Spleen (tissue), 11 donors: ENCODE results near the gene CDK13. TPM values are rescaled to one million over a fixed set of nuclear protein-coding genes. Genes with fewer than 3 reads are reported as not detected.
"Not testable (repeated sequence)": the region's sequence is repeated elsewhere in the genome, so short reads cannot be mapped to it uniquely, and the experiment has no call there.

Experiments
- DNase-seq: peaks from one replicate; pipeline ENCODE4 v3.0.0-alpha.2; 2020
- H3K27ac ChIP-seq, 8 donors: fragments of 200-600 bp; sonication (generic) in 7 of 8; 1 replicate in 4 of 8; 2 replicates in 4 of 8; pipeline versions ENCODE4 v1.5.0 to v1.8.0; 2016 to 2021; ENCODE audit warnings: inconsistent platforms in 4 of 8, mild to moderate bottlenecking in 4 of 8, moderate library complexity in 1 of 8
- H3K27me3 ChIP-seq, 7 donors: fragments of 200-600 bp; sonication (generic) in 6 of 7; replicated peaks in 1 of 7; 1 replicate in 4 of 7; 2 replicates in 3 of 7; pipeline versions ENCODE4 v1.5.0 to v1.8.0; 2016 to 2021; ENCODE audit warnings: inconsistent platforms in 3 of 7, mild to moderate bottlenecking in 1 of 7
- H3K36me3 ChIP-seq, 6 donors: fragments of 200-600 bp; sonication (generic) in 5 of 6; 1 replicate in 4 of 6; 2 replicates in 2 of 6; pipeline versions ENCODE4 v1.5.0 to v1.8.0; 2016 to 2021; ENCODE audit warnings: inconsistent platforms in 2 of 6
- H3K4me1 ChIP-seq, 6 donors: fragments of 200-600 bp; sonication (generic) in 5 of 6; 1 replicate in 3 of 6; 2 replicates in 3 of 6; pipeline versions ENCODE4 v1.5.0 to v1.8.0; 2016 to 2021; ENCODE audit warnings: inconsistent platforms in 3 of 6
- H3K4me3 ChIP-seq, 8 donors: fragments of 200-600 bp; sonication (generic) in 7 of 8; 1 replicate in 4 of 8; 2 replicates in 4 of 8; pipeline versions ENCODE4 v1.5.0 to v1.8.0; 2016 to 2021; ENCODE audit warnings: inconsistent platforms in 4 of 8, mild to moderate bottlenecking in 4 of 8, moderate library complexity in 2 of 8
- H3K9me3 ChIP-seq, 8 donors: fragments of 200-600 bp; sonication (generic) in 7 of 8; 1 replicate in 4 of 8; 2 replicates in 4 of 8; pipeline versions ENCODE4 v1.5.0 to v1.8.0; 2016 to 2021; ENCODE audit warnings: inconsistent platforms in 4 of 8
- CTCF ChIP-seq, 11 experiments: fragments of 200-600 bp in 7 of 11; fragments of 450-650 bp in 4 of 11; sonication (generic) in 4 of 11; IDR thresholded peaks in 8 of 11; conservative IDR thresholded peaks in 3 of 11; 1 replicate in 7 of 11; 2 replicates in 4 of 11; pipeline versions ENCODE4 v1.4.0 to v1.8.0; 2016 to 2021; ENCODE audit warnings: antibody characterized with exemption in 11 of 11, inconsistent platforms in 4 of 11, mild to moderate bottlenecking in 1 of 11
- POLR2A ChIP-seq, 3 donors: fragments of 450-650 bp; IDR thresholded peaks; one replicate each; pipeline ENCODE4 v1.5.1; 2017; ENCODE audit warnings: antibody characterized with exemption in 3 of 3, mild to moderate bottlenecking in 1 of 3
- POLR2AphosphoS5 ChIP-seq, 3 donors: sonication (generic); formaldehyde crosslinking; IDR thresholded peaks; one replicate each; pipeline ENCODE4 v1.5.1; 2017; ENCODE audit warnings: antibody characterized with exemption in 3 of 3
- WGBS, 5 donors: extraction: QIAGEN DNeasy Blood & Tissue Kit in 3 of 5; methylation state at CpG; one replicate each; pipeline versions ENCODE4 v1.1.5 to v1.1.7; 2013 to 2018; 5-methylcytosine and 5-hydroxymethylcytosine counted together
- intact Hi-C: fragments of 100-400 bp; cut with DNase I; formaldehyde crosslinking; loops from one replicate; pipeline ENCODE4 v1.15.0; 2023; ENCODE audit warnings: low total_unique reads
- polyA plus RNA-seq, 3 donors: library from polyadenylated mRNA; stranded (reverse); fragments of 200-250 nt; gene quantifications; one replicate each; pipeline ENCODE4 v1.2.1, GENCODE V29; 2013
- total RNA-seq, 7 donors: library from RNA; depleted of rRNA in 3 of 7; stranded (reverse); fragments of >200 nt in 3 of 7; fragmentation: NEBNext Ultra II Directional in 4 of 7; extraction: Animal tissue kit (Norgen Biotek cat#: 25700) in 4 of 7; gene quantifications; one replicate each; pipeline versions ENCODE4 v1.1.0 to v1.2.1, GENCODE V29; 2016 to 2021
- donor health status: healthy with polysubstance abuse.
- donor health status: DM: no; HTN: no; CAD: no; lungs with moderate emphysema.
- donor health status: DM: no; HTN: no; CAD: no.
- donor health status: Bipolar disorder and iron deficiency.
- donor health status: healthy.
- donor health status: DM: no; HTN: no; CAD: no.
- donor health status: DM: yes; HTN: yes; CAD: no.

The CDK13 gene
- total and polyA plus RNA-seq, 10 donors = 18.0 to 125 (median 79.7) TPM

GRCh38 chr7:39909526-39909925, 40.5 kb upstream of the CDK13 start:
- H3K27me3 ChIP-seq = no peaks in the 10 kb centered on the region
- TF ChIP-seq CTCF (IDR thresholded peaks at IDR 0.05 in 8 of 11, conservative IDR thresholded peaks at IDR 0.05 in 3 of 11) = no peak
- no peak for TF ChIP-seq POLR2AphosphoS5 (IDR thresholded peaks at IDR 0.05)
- no peak for TF ChIP-seq POLR2A (IDR thresholded peaks at IDR 0.05)
- no peak for DNase-seq
- no peak overlapping the region for H3K4me3 ChIP-seq
- peaks cover 0 to 35% (median 14%) of the 10 kb centered on the region in 8 donors for H3K9me3 ChIP-seq
- intact Hi-C loops = no loop called here
- 77 to 93% (median 87%) methylated on average over 1 of the region's 1 CpG for WGBS, 5 donors
- no peaks in the 10 kb centered on the region for H3K4me1 ChIP-seq
- H3K27ac ChIP-seq = no peak overlapping the region
- H3K36me3 ChIP-seq = no peaks in the 10 kb centered on the region

GRCh38 chr7:39910108-39910869, 39.8 kb upstream of the CDK13 start:
- DNase-seq = no peak
- 61 to 87% (median 66%) methylated on average over 7 of the region's 7 CpGs for WGBS, 5 donors
- no peaks in the 10 kb centered on the region for H3K27me3 ChIP-seq

GRCh38 chr7:39911167-39911566, 38.9 kb upstream of the CDK13 start:
- peaks cover 0 to 35% (median 14%) of the 10 kb centered on the region in 8 donors for H3K9me3 ChIP-seq
- no peak for DNase-seq
- no peaks in the 10 kb centered on the region for H3K36me3 ChIP-seq
- H3K4me1 ChIP-seq = peaks cover 0 to 6% (median 0%) of the 10 kb centered on the region in 6 donors
- no peak overlapping the region for H3K27ac ChIP-seq
- H3K27me3 ChIP-seq = no peaks in the 10 kb centered on the region
- intact Hi-C loops = no loop called here
- no peak overlapping the region for H3K4me3 ChIP-seq
- TF ChIP-seq POLR2AphosphoS5 (IDR thresholded peaks at IDR 0.05) (no peak), CTCF (IDR thresholded peaks at IDR 0.05 in 8 of 11, conservative IDR thresholded peaks at IDR 0.05 in 3 of 11) (no peak), POLR2A (IDR thresholded peaks at IDR 0.05) (no peak)
- 72 to 86% (median 74%) methylated on average over 2 of the region's 2 CpGs for WGBS, 5 donors

More at GRCh38 chr7:39910108-39910869, 39.8 kb upstream of the CDK13 start:
- Histone ChIP-seq H3K27ac (no peak overlapping the region), H3K9me3 (peaks cover 0 to 35% (median 14%) of the 10 kb centered on the region in 8 donors), H3K4me3 (no peak overlapping the region), H3K4me1 (peaks cover 0 to 6% (median 0%) of the 10 kb centered on the region in 6 donors), H3K36me3 (no peaks in the 10 kb centered on the region)
- intact Hi-C loops = no loop called here
- no peak for TF ChIP-seq POLR2A (IDR thresholded peaks at IDR 0.05)
- no peak for TF ChIP-seq POLR2AphosphoS5 (IDR thresholded peaks at IDR 0.05)
- TF ChIP-seq CTCF (IDR thresholded peaks at IDR 0.05 in 8 of 11, conservative IDR thresholded peaks at IDR 0.05 in 3 of 11) = no peak

- peaks cover 0 to 18% (median 0%) of the 10 kb centered on the region in 8 donors for H3K9me3 ChIP-seq
- H3K36me3 ChIP-seq, H3K27ac ChIP-seq, H3K4me1 ChIP-seq, DNase-seq, H3K27me3 ChIP-seq, intact Hi-C loops, H3K4me3 ChIP-seq: not testable (repeated sequence)
- 88 to 98% (median 89%) methylated on average over 8 of the region's 8 CpGs for WGBS, 5 donors
Observed at GRCh38 chr7:39915847-39916246, 34.2 kb upstream of the CDK13 start.
